PC-3 (cell line): Measurements from ENCODE around the gene PLA2G4B. TPM values are rescaled to one million over a fixed set of nuclear protein-coding genes. Genes with fewer than 3 reads are reported as not detected.

ENCODE experiments used
- ATAC-seq: fragments of 200-7000 bp; cut with Tn5 transposase; 2 replicates; pipeline ENCODE4 v1.9.1; 2020; ENCODE audit warnings: mild to moderate bottlenecking, moderate library complexity
- BruUV-seq: library from RNA; stranded (reverse); fragments of 400-500 nt; replicated peaks from 2 replicates; lab custom pipeline; 2021; lab: Mats Ljungman, UMichigan
- CTCF ChIA-PET: fragments of 300-600 bp; sonication (Branson Sonifier 250); formaldehyde crosslinking; loops from one replicate; lab custom pipeline; 2022; ENCODE audit warnings: antibody characterized with exemption; lab: Charles Lee
- POLR2A ChIA-PET: fragments of 300-600 bp; sonication (Branson Sonifier 250); formaldehyde crosslinking; loops from one replicate; lab custom pipeline; 2022; ENCODE audit warnings: antibody characterized with exemption; ENCODE audit not compliant: unreplicated experiment; lab: Charles Lee
- DNase-seq: peaks from one replicate; pipeline ENCODE4 v3.0.0-alpha.2; 2015
- H2AFZ ChIP-seq: fragments of 300-600 bp; sonication (generic); 2 replicates; pipeline ENCODE4 v1.6.0; 2016; ENCODE audit warnings: antibody characterized with exemption, low read length
- H3F3A ChIP-seq: fragments of 300-600 bp; sonication (generic); one replicate; pipeline ENCODE4 v1.6.0; 2017; ENCODE audit warnings: antibody characterized with exemption, low read length, control low read depth, mild to moderate bottlenecking; ENCODE audit not compliant: unreplicated experiment
- H3K27ac ChIP-seq: fragments of 300-600 bp; sonication (generic); 2 replicates; pipeline ENCODE4 v1.5.1; 2016; ENCODE audit warnings: mild to moderate bottlenecking, low read length
- H3K27me3 ChIP-seq: fragments of 300-600 bp; sonication (generic); 2 replicates; pipeline ENCODE4 v1.6.1; 2016; ENCODE audit warnings: low read length, mixed read lengths
- H3K36me3 ChIP-seq: fragments of 300-600 bp; sonication (generic); 2 replicates; pipeline ENCODE4 v1.6.1; 2016; ENCODE audit warnings: low read depth, mixed run types, low read length, mixed read lengths
- H3K4me1 ChIP-seq: fragments of 300-600 bp; sonication (generic); 2 replicates; pipeline ENCODE4 v1.5.1; 2016; ENCODE audit warnings: low read length; ENCODE audit not compliant: insufficient read depth
- H3K4me2 ChIP-seq: fragments of 300-600 bp; sonication (generic); 2 replicates; pipeline ENCODE4 v1.6.0; 2016; ENCODE audit warnings: low read length
- H3K4me3 ChIP-seq: fragments of 300-600 bp; sonication (generic); 2 replicates; pipeline ENCODE4 v1.5.1; 2016; ENCODE audit warnings: mild to moderate bottlenecking, low read length, mixed read lengths
- H3K79me2 ChIP-seq: fragments of 300-600 bp; sonication (generic); 2 replicates; pipeline ENCODE4 v1.6.1; 2017; ENCODE audit warnings: low read length, mixed read lengths
- H3K9ac ChIP-seq: fragments of 300-600 bp; sonication (generic); 2 replicates; pipeline ENCODE4 v1.6.0; 2016; ENCODE audit warnings: mild to moderate bottlenecking, low read length
- H3K9me2 ChIP-seq: fragments of 300-600 bp; sonication (generic); replicated peaks from 2 replicates; pipeline ENCODE4 v1.6.1; 2016; ENCODE audit warnings: mixed run types, low read length, mixed read lengths
- H3K9me3 ChIP-seq: fragments of 300-600 bp; sonication (generic); 2 replicates; pipeline ENCODE4 v1.6.1; 2016; ENCODE audit warnings: low read length, mixed read lengths
- H4K20me1 ChIP-seq: fragments of 300-600 bp; sonication (generic); 2 replicates; pipeline ENCODE4 v1.6.1; 2016; ENCODE audit warnings: low read length, mixed read lengths
- EZH2 ChIP-seq: fragments of 300-600 bp; sonication (generic); IDR thresholded peaks from one replicate; pipeline ENCODE4 v1.6.1; 2017; ENCODE audit warnings: antibody characterized with exemption, mild to moderate bottlenecking, low read length; ENCODE audit not compliant: unreplicated experiment
- EZH2phosphoT487 ChIP-seq: fragments of 300-600 bp; sonication (generic); IDR thresholded peaks from 2 replicates; pipeline ENCODE4 v1.6.1; 2018; ENCODE audit warnings: mild to moderate bottlenecking, antibody characterized with exemption, low read length, borderline replicate concordance
- intact Hi-C: fragments of 100-400 bp; cut with micrococcal nuclease; formaldehyde crosslinking; loops from 2 replicates; pipeline ENCODE4 v1.9.0; 2023
- total RNA-seq: library from RNA; depleted of rRNA; stranded (reverse); fragments of >200 nt; gene quantifications from 2 replicates; pipeline ENCODE4 v1.2.3, GENCODE V29; 2014
- TF ChIP-seq, protein P1 (sequence below): fragments of 300-600 bp; sonication (generic); conservative IDR thresholded peaks from 2 replicates; pipeline ENCODE4 v1.5.1; 2017; ENCODE audit warnings: antibody characterized with exemption, low read depth, mild to moderate bottlenecking, low read length

Gene PLA2G4B
- total RNA-seq, 1 experiment from 2014 or later: 12.2 TPM

GRCh38 chr15:41876689-41877088, 38.0 kb downstream of the PLA2G4B start:
- H3K9me3 ChIP-seq: no peaks in the 10 kb centered on the region
- no peak overlapping the region for H3K4me2 ChIP-seq
- BruUV-seq: no TSS peak
- H3K27ac ChIP-seq: no peak overlapping the region
- CTCF ChIA-PET: no interaction called here
- H3K4me1 ChIP-seq: peaks cover 7% of the 10 kb centered on the region
- no peaks in the 10 kb centered on the region for H4K20me1 ChIP-seq
- POLR2A ChIA-PET: no interaction called here
- no peak for ATAC-seq
- H3K27me3 ChIP-seq: no peaks in the 10 kb centered on the region
- DNase-seq: no peak
- H3K9me2 ChIP-seq: no peaks in the 10 kb centered on the region
- no peaks in the 10 kb centered on the region for H3K36me3 ChIP-seq
- no peaks in the 10 kb centered on the region for H3K79me2 ChIP-seq
- H3K9ac ChIP-seq: no peak overlapping the region
- no peak overlapping the region for H2AFZ ChIP-seq
- H3K4me3 ChIP-seq: no peak overlapping the region
- no peaks in the 10 kb centered on the region for H3F3A ChIP-seq
- intact Hi-C loops: no loop called here
- TF ChIP-seq EZH2: no peak
- no peak for TF ChIP-seq EZH2phosphoT487
- TF ChIP-seq, protein P1, sequence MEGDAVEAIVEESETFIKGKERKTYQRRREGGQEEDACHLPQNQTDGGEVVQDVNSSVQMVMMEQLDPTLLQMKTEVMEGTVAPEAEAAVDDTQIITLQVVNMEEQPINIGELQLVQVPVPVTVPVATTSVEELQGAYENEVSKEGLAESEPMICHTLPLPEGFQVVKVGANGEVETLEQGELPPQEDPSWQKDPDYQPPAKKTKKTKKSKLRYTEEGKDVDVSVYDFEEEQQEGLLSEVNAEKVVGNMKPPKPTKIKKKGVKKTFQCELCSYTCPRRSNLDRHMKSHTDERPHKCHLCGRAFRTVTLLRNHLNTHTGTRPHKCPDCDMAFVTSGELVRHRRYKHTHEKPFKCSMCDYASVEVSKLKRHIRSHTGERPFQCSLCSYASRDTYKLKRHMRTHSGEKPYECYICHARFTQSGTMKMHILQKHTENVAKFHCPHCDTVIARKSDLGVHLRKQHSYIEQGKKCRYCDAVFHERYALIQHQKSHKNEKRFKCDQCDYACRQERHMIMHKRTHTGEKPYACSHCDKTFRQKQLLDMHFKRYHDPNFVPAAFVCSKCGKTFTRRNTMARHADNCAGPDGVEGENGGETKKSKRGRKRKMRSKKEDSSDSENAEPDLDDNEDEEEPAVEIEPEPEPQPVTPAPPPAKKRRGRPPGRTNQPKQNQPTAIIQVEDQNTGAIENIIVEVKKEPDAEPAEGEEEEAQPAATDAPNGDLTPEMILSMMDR: no peak

- DNase-seq (no peak), ATAC-seq (no peak; the same call in 1 of the 2 replicates)
- CTCF ChIA-PET: no interaction called here
- H3K9me3 ChIP-seq: no peaks in the 10 kb centered on the region
- no peaks in the 10 kb centered on the region for H3K79me2 ChIP-seq
- no TSS peak for BruUV-seq
- intact Hi-C loops: no loop called here
- no peak overlapping the region for H3K9ac ChIP-seq
- TF ChIP-seq EZH2: no peak
- TF ChIP-seq EZH2phosphoT487: no peak
- TF ChIP-seq, protein P1: no peak
- H3K4me1 ChIP-seq: no peaks in the 10 kb centered on the region
- no peak overlapping the region for H3K27ac ChIP-seq
- POLR2A ChIA-PET: no interaction called here
- no peak overlapping the region for H2AFZ ChIP-seq
- H3K27me3 ChIP-seq: no peaks in the 10 kb centered on the region
- no peaks in the 10 kb centered on the region for H3K36me3 ChIP-seq
- no peaks in the 10 kb centered on the region for H3K9me2 ChIP-seq
- H3K4me3 ChIP-seq: no peak overlapping the region
- no peaks in the 10 kb centered on the region for H3F3A ChIP-seq
- no peaks in the 10 kb centered on the region for H4K20me1 ChIP-seq
- H3K4me2 ChIP-seq: no peak overlapping the region
Measured at GRCh38 chr15:41877631-41878354, 39.1 kb downstream of the PLA2G4B start.

GRCh38 chr15:41878355-41878699, 39.7 kb downstream of the PLA2G4B start:
- Histone ChIP-seq H3K79me2 (no peaks in the 10 kb centered on the region), H2AFZ (no peak overlapping the region), H3K4me2 (no peak overlapping the region), H4K20me1 (no peaks in the 10 kb centered on the region), H3K36me3 (no peaks in the 10 kb centered on the region), H3K4me1 (no peaks in the 10 kb centered on the region), H3K27me3 (no peaks in the 10 kb centered on the region), H3K9ac (no peak overlapping the region), H3K27ac (no peak overlapping the region), H3K9me2 (no peaks in the 10 kb centered on the region), H3K4me3 (no peak overlapping the region), H3F3A (no peaks in the 10 kb centered on the region), H3K9me3 (no peaks in the 10 kb centered on the region)
- CTCF ChIA-PET: no interaction called here
- ATAC-seq: no peak
- no peak for DNase-seq
- TF ChIP-seq EZH2: no peak
- TF ChIP-seq, protein P1: no peak
- no peak for TF ChIP-seq EZH2phosphoT487
- no TSS peak for BruUV-seq
- intact Hi-C loops: no loop called here
- POLR2A ChIA-PET: no interaction called here
